ENCODE data around the gene SYT14. TPM values are rescaled to one million over a fixed set of nuclear protein-coding genes. Genes with fewer than 3 reads are reported as not detected.
"Not testable (repeated sequence)": the region's sequence is repeated elsewhere in the genome, so short reads cannot be mapped to it uniquely, and the experiment has no call there.

Gene SYT14
- total RNA-seq, 1 donor from 2014 or later = not detected

- Mint-ChIP-seq H3K4me1 (ENCODE audit: low read depth) (no peaks in the 10 kb centered on the region), H3K4me3 (ENCODE audit: low read depth) (no peak overlapping the region), H3K36me3 (ENCODE audit: low read depth) (no peaks in the 10 kb centered on the region), H3K27me3 (ENCODE audit: low read depth) (no peaks in the 10 kb centered on the region), H3K9me3 (no peaks in the 10 kb centered on the region), H3K27ac (no peak overlapping the region)
- DNase-seq (ENCODE audit: low spot score) = no peak
- intact Hi-C loops (cut with micrococcal nuclease) = no loop called here
Measured at GRCh38 chr1:210144736-210145135, 206.7 kb downstream of the SYT14 start.

- Mint-ChIP-seq H3K27ac (no peak overlapping the region), H3K36me3 (ENCODE audit: low read depth) (no peaks in the 10 kb centered on the region), H3K9me3 (no peaks in the 10 kb centered on the region), H3K4me3 (ENCODE audit: low read depth) (no peak overlapping the region), H3K27me3 (ENCODE audit: low read depth) (peaks cover 4% of the 10 kb centered on the region), H3K4me1 (ENCODE audit: low read depth) (no peaks in the 10 kb centered on the region)
- DNase-seq (ENCODE audit: low spot score) = no peak
- intact Hi-C loops (cut with micrococcal nuclease) = no loop called here
Measured at GRCh38 chr1:210151052-210151672, 213.1 kb downstream of the SYT14 start.

GRCh38 chr1:210159211-210159610 is 221.2 kb downstream of the SYT14 start:
- H3K36me3 Mint-ChIP-seq (ENCODE audit: low read depth) = no peaks in the 10 kb centered on the region
- no peaks in the 10 kb centered on the region for H3K9me3 Mint-ChIP-seq
- H3K4me1 Mint-ChIP-seq (ENCODE audit: low read depth) = no peaks in the 10 kb centered on the region
- DNase-seq (ENCODE audit: low spot score) = no peak
- H3K27ac Mint-ChIP-seq = no peak overlapping the region
- intact Hi-C loops (cut with micrococcal nuclease) = no loop called here
- peaks cover 9% of the 10 kb centered on the region for H3K27me3 Mint-ChIP-seq (ENCODE audit: low read depth)
- H3K4me3 Mint-ChIP-seq (ENCODE audit: low read depth) = no peak overlapping the region

GRCh38 chr1:210170220-210170619 is 232.2 kb downstream of the SYT14 start:
- H3K36me3 Mint-ChIP-seq (ENCODE audit: low read depth) = no peaks in the 10 kb centered on the region
- no peak for DNase-seq (ENCODE audit: low spot score)
- no peak overlapping the region for H3K4me3 Mint-ChIP-seq (ENCODE audit: low read depth)
- no peaks in the 10 kb centered on the region for H3K4me1 Mint-ChIP-seq (ENCODE audit: low read depth)
- intact Hi-C loops (cut with micrococcal nuclease) = no loop called here
- H3K9me3 Mint-ChIP-seq = no peaks in the 10 kb centered on the region
- H3K27ac Mint-ChIP-seq = no peak overlapping the region
- no peaks in the 10 kb centered on the region for H3K27me3 Mint-ChIP-seq (ENCODE audit: low read depth)

- no peak for DNase-seq (ENCODE audit: low spot score)
- no peaks in the 10 kb centered on the region for H3K4me1 Mint-ChIP-seq (ENCODE audit: low read depth)
- intact Hi-C loops (cut with micrococcal nuclease) = no loop called here
- H3K9me3 Mint-ChIP-seq = no peaks in the 10 kb centered on the region
- no peak overlapping the region for H3K4me3 Mint-ChIP-seq (ENCODE audit: low read depth)
- H3K27ac Mint-ChIP-seq = no peak overlapping the region
- H3K36me3 Mint-ChIP-seq (ENCODE audit: low read depth) = no peaks in the 10 kb centered on the region
- no peaks in the 10 kb centered on the region for H3K27me3 Mint-ChIP-seq (ENCODE audit: low read depth)
Measured at GRCh38 chr1:210174133-210174532, 236.1 kb downstream of the SYT14 start.

- intact Hi-C loops (cut with micrococcal nuclease) = no loop called here
- H3K27me3 Mint-ChIP-seq (ENCODE audit: low read depth) = peaks cover 3% of the 10 kb centered on the region
- no peaks in the 10 kb centered on the region for H3K4me1 Mint-ChIP-seq (ENCODE audit: low read depth)
- H3K27ac Mint-ChIP-seq = no peak overlapping the region
- no peaks in the 10 kb centered on the region for H3K9me3 Mint-ChIP-seq
- no peaks in the 10 kb centered on the region for H3K36me3 Mint-ChIP-seq (ENCODE audit: low read depth)
- no peak for DNase-seq (ENCODE audit: low spot score)
- no peak overlapping the region for H3K4me3 Mint-ChIP-seq (ENCODE audit: low read depth)
Measured at GRCh38 chr1:210185063-210185462, 247.0 kb downstream of the SYT14 start.

GRCh38 chr1:210187849-210188606 is 250.0 kb downstream of the SYT14 start:
- H3K4me1 Mint-ChIP-seq (ENCODE audit: low read depth); H3K27ac Mint-ChIP-seq; H3K27me3 Mint-ChIP-seq (ENCODE audit: low read depth); DNase-seq (ENCODE audit: low spot score); H3K9me3 Mint-ChIP-seq; intact Hi-C loops (cut with micrococcal nuclease); H3K36me3 Mint-ChIP-seq (ENCODE audit: low read depth); H3K4me3 Mint-ChIP-seq (ENCODE audit: low read depth): not testable (repeated sequence)

- intact Hi-C loops (cut with micrococcal nuclease) = no loop called here
- H3K36me3 Mint-ChIP-seq (ENCODE audit: low read depth) = no peaks in the 10 kb centered on the region
- no peaks in the 10 kb centered on the region for H3K4me1 Mint-ChIP-seq (ENCODE audit: low read depth)
- no peak overlapping the region for H3K4me3 Mint-ChIP-seq (ENCODE audit: low read depth)
- no peaks in the 10 kb centered on the region for H3K9me3 Mint-ChIP-seq
- no peaks in the 10 kb centered on the region for H3K27me3 Mint-ChIP-seq (ENCODE audit: low read depth)
- no peak overlapping the region for H3K27ac Mint-ChIP-seq
- no peak for DNase-seq (ENCODE audit: low spot score)
Measured at GRCh38 chr1:210189426-210189825, 251.4 kb downstream of the SYT14 start.

- no peaks in the 10 kb centered on the region for H3K9me3 Mint-ChIP-seq
Measured at GRCh38 chr1:210195635-210196160, 257.7 kb downstream of the SYT14 start.

GRCh38 chr1:210196266-210196665 is 258.2 kb downstream of the SYT14 start:
- H3K36me3 Mint-ChIP-seq (ENCODE audit: low read depth); intact Hi-C loops (cut with micrococcal nuclease); H3K27ac Mint-ChIP-seq; H3K4me3 Mint-ChIP-seq (ENCODE audit: low read depth); H3K27me3 Mint-ChIP-seq (ENCODE audit: low read depth); DNase-seq (ENCODE audit: low spot score); H3K4me1 Mint-ChIP-seq (ENCODE audit: low read depth); H3K9me3 Mint-ChIP-seq: not testable (repeated sequence)

More at GRCh38 chr1:210195635-210196160, 257.7 kb downstream of the SYT14 start:
- Mint-ChIP-seq H3K27ac (no peak overlapping the region), H3K27me3 (ENCODE audit: low read depth) (no peaks in the 10 kb centered on the region), H3K36me3 (ENCODE audit: low read depth) (no peaks in the 10 kb centered on the region), H3K4me1 (ENCODE audit: low read depth) (no peaks in the 10 kb centered on the region), H3K4me3 (ENCODE audit: low read depth) (no peak overlapping the region)
- DNase-seq (ENCODE audit: low spot score) = no peak
- intact Hi-C loops (cut with micrococcal nuclease) = no loop called here

- H3K4me1 Mint-ChIP-seq (ENCODE audit: low read depth) = no peaks in the 10 kb centered on the region
- DNase-seq (ENCODE audit: low spot score) = no peak
- H3K27ac Mint-ChIP-seq = no peak overlapping the region
- no peak overlapping the region for H3K4me3 Mint-ChIP-seq (ENCODE audit: low read depth)
- H3K9me3 Mint-ChIP-seq = no peaks in the 10 kb centered on the region
- intact Hi-C loops (cut with micrococcal nuclease) = no loop called here
- no peaks in the 10 kb centered on the region for H3K36me3 Mint-ChIP-seq (ENCODE audit: low read depth)
- no peaks in the 10 kb centered on the region for H3K27me3 Mint-ChIP-seq (ENCODE audit: low read depth)
Measured at GRCh38 chr1:210198840-210199239, 260.8 kb downstream of the SYT14 start.

GRCh38 chr1:210200124-210200736 is 262.2 kb downstream of the SYT14 start:
- H3K4me1 Mint-ChIP-seq (ENCODE audit: low read depth) = no peaks in the 10 kb centered on the region
- no peaks in the 10 kb centered on the region for H3K9me3 Mint-ChIP-seq
- H3K27me3 Mint-ChIP-seq (ENCODE audit: low read depth) = no peaks in the 10 kb centered on the region
- intact Hi-C loops (cut with micrococcal nuclease) = no loop called here
- DNase-seq (ENCODE audit: low spot score) = no peak
- H3K36me3 Mint-ChIP-seq (ENCODE audit: low read depth) = no peaks in the 10 kb centered on the region
- no peak overlapping the region for H3K4me3 Mint-ChIP-seq (ENCODE audit: low read depth)
- H3K27ac Mint-ChIP-seq = no peak overlapping the region

- no peak overlapping the region for H3K27ac Mint-ChIP-seq
- no peak for DNase-seq (ENCODE audit: low spot score)
- no peaks in the 10 kb centered on the region for H3K27me3 Mint-ChIP-seq (ENCODE audit: low read depth)
- H3K4me1 Mint-ChIP-seq (ENCODE audit: low read depth) = no peaks in the 10 kb centered on the region
- H3K9me3 Mint-ChIP-seq = no peaks in the 10 kb centered on the region
- H3K4me3 Mint-ChIP-seq (ENCODE audit: low read depth) = no peak overlapping the region
- intact Hi-C loops (cut with micrococcal nuclease) = no loop called here
- no peaks in the 10 kb centered on the region for H3K36me3 Mint-ChIP-seq (ENCODE audit: low read depth)
Measured at GRCh38 chr1:210201681-210202080, 263.7 kb downstream of the SYT14 start.

Data from activated T-helper 2 cell treated with anti-CD3 and anti-CD28 coated beads, Interferon-gamma antibody, Interleukin-2, Interleukin-4, amounts not matched to agents 10 μg/mL and 5 μg/mL and 100 μg/mL, durations not matched to agents 14 hours and 24 hours and 36 hours (primary cell).